Endothelial cell (in vitro differentiated cells): ENCODE results near the gene MCF2L2. TPM values are rescaled to one million over a fixed set of nuclear protein-coding genes. Genes with fewer than 3 reads are reported as not detected.

Experiments
- DNase-seq: peaks from one replicate; pipeline ENCODE4 v3.0.0; 2021; ENCODE audit warnings: low spot score
- H3K27ac Mint-ChIP-seq: one replicate; pipeline ENCODE4 v1.8.0; 2021; ENCODE audit warnings: mixed read lengths, inconsistent platforms; ENCODE audit not compliant: unreplicated experiment
- H3K27me3 Mint-ChIP-seq: one replicate; pipeline ENCODE4 v1.8.0; 2021; ENCODE audit warnings: mild to moderate bottlenecking, moderate library complexity, mixed read lengths, inconsistent platforms; ENCODE audit not compliant: unreplicated experiment
- H3K36me3 Mint-ChIP-seq: one replicate; pipeline ENCODE4 v1.8.0; 2021; ENCODE audit warnings: mild to moderate bottlenecking, low read depth, mixed read lengths, inconsistent platforms; ENCODE audit not compliant: unreplicated experiment
- H3K4me1 Mint-ChIP-seq: one replicate; pipeline ENCODE4 v1.8.0; 2021; ENCODE audit warnings: mild to moderate bottlenecking, mixed read lengths, inconsistent platforms; ENCODE audit not compliant: unreplicated experiment
- H3K4me3 Mint-ChIP-seq: one replicate; pipeline ENCODE4 v1.8.0; 2021; ENCODE audit warnings: mild to moderate bottlenecking, mixed read lengths, inconsistent platforms; ENCODE audit not compliant: unreplicated experiment
- H3K9me3 Mint-ChIP-seq: one replicate; pipeline ENCODE4 v1.8.0; 2021; ENCODE audit warnings: mixed read lengths, inconsistent platforms; ENCODE audit not compliant: unreplicated experiment
- CTCF ChIP-seq: fragments of 200-600 bp; sonication (generic); IDR thresholded peaks from one replicate; pipeline ENCODE4 v1.5.0; 2021; ENCODE audit warnings: antibody characterized with exemption; ENCODE audit not compliant: unreplicated experiment
- total RNA-seq: library from RNA; stranded (reverse); fragmentation: NEBNext Ultra II Directional; extraction: Animal tissue kit (Norgen Biotek cat#: 25700); gene quantifications from one replicate; pipeline ENCODE4 v1.2.1, GENCODE V29; 2021; ENCODE audit not compliant: unreplicated experiment

The MCF2L2 gene
- total RNA-seq, 1 donor from 2014 or later: 1.8 TPM

- no peak overlapping the region for H3K4me3 Mint-ChIP-seq
- no peak overlapping the region for H3K27ac Mint-ChIP-seq
- H3K9me3 Mint-ChIP-seq: no peaks in the 10 kb centered on the region
- no peak for TF ChIP-seq CTCF
- DNase-seq: no peak
- no peaks in the 10 kb centered on the region for H3K4me1 Mint-ChIP-seq
- peaks cover 2% of the 10 kb centered on the region for H3K27me3 Mint-ChIP-seq
- no peaks in the 10 kb centered on the region for H3K36me3 Mint-ChIP-seq
Observed at GRCh38 chr3:183437666-183438564, 9.5 kb upstream of the MCF2L2 start.

GRCh38 chr3:183437061-183437460 is 8.6 kb upstream of the MCF2L2 start:
- H3K9me3 Mint-ChIP-seq: no peaks in the 10 kb centered on the region
- H3K4me1 Mint-ChIP-seq: no peaks in the 10 kb centered on the region
- peaks cover 2% of the 10 kb centered on the region for H3K27me3 Mint-ChIP-seq
- H3K4me3 Mint-ChIP-seq: no peak overlapping the region
- no peak for DNase-seq
- H3K27ac Mint-ChIP-seq: no peak overlapping the region
- no peak for TF ChIP-seq CTCF
- no peaks in the 10 kb centered on the region for H3K36me3 Mint-ChIP-seq

GRCh38 chr3:183435661-183436060 is 7.2 kb upstream of the MCF2L2 start:
- Mint-ChIP-seq H3K4me1 (no peaks in the 10 kb centered on the region), H3K4me3 (no peak overlapping the region), H3K27me3 (peaks cover 7% of the 10 kb centered on the region)

GRCh38 chr3:183434992-183435391 is 6.6 kb upstream of the MCF2L2 start:
- peaks cover 10% of the 10 kb centered on the region for H3K27me3 Mint-ChIP-seq
- TF ChIP-seq CTCF: no peak
- no peak overlapping the region for H3K4me3 Mint-ChIP-seq
- no peaks in the 10 kb centered on the region for H3K36me3 Mint-ChIP-seq
- H3K27ac Mint-ChIP-seq: no peak overlapping the region
- no peak for DNase-seq
- H3K4me1 Mint-ChIP-seq: no peaks in the 10 kb centered on the region
- H3K9me3 Mint-ChIP-seq: no peaks in the 10 kb centered on the region

More at GRCh38 chr3:183435661-183436060, 7.2 kb upstream of the MCF2L2 start:
- Mint-ChIP-seq H3K9me3 (no peaks in the 10 kb centered on the region), H3K27ac (no peak overlapping the region), H3K36me3 (no peaks in the 10 kb centered on the region)
- DNase-seq: no peak
- no peak for TF ChIP-seq CTCF

- H3K9me3 Mint-ChIP-seq: no peaks in the 10 kb centered on the region
- peaks cover 10% of the 10 kb centered on the region for H3K27me3 Mint-ChIP-seq
- H3K4me1 Mint-ChIP-seq: no peaks in the 10 kb centered on the region
- no peak for TF ChIP-seq CTCF
- H3K27ac Mint-ChIP-seq: no peak overlapping the region
- H3K4me3 Mint-ChIP-seq: no peak overlapping the region
- DNase-seq: no peak
- H3K36me3 Mint-ChIP-seq: no peaks in the 10 kb centered on the region
Observed at GRCh38 chr3:183434503-183434902, 6.1 kb upstream of the MCF2L2 start.
